HCT116 (cell line): ENCODE results near the gene ARHGAP29.

Experiments used
- ATF3 ChIP-seq: IDR thresholded peaks from 2 replicates; pipeline ENCODE4 v1.6.1; 2012
- EGR1 ChIP-seq: IDR thresholded peaks from 2 replicates; pipeline ENCODE4 v1.6.1; 2012; ENCODE audit warnings: low read depth
- EZH2 ChIP-seq: fragments of 200-600 bp; sonication (generic); IDR thresholded peaks from 2 replicates; pipeline ENCODE4 v1.6.1; 2017; ENCODE audit warnings: antibody characterized with exemption, mixed run types
- EZH2phosphoT487 ChIP-seq: fragments of 200-600 bp; IDR thresholded peaks from 2 replicates; pipeline ENCODE4 v1.6.1; 2018; ENCODE audit warnings: antibody characterized with exemption, borderline replicate concordance
- FOSL1 ChIP-seq: IDR thresholded peaks from 2 replicates; pipeline ENCODE4 v1.6.1; 2012; ENCODE audit warnings: low read depth
- JUND ChIP-seq: IDR thresholded peaks from 2 replicates; pipeline ENCODE4 v1.6.1; 2012
- MAX ChIP-seq: IDR thresholded peaks from 2 replicates; pipeline ENCODE4 v1.6.1; 2012
- POLR2A ChIP-seq: IDR thresholded peaks from 2 replicates; pipeline ENCODE4 v1.7.0; 2011; ENCODE audit warnings: borderline replicate concordance; ENCODE audit not compliant: insufficient read depth, insufficient read length; ENCODE audit errors: extremely low read depth
- RAD21 ChIP-seq: IDR thresholded peaks from 2 replicates; pipeline ENCODE4 v1.6.1; 2012; ENCODE audit warnings: low read depth, mild to moderate bottlenecking
- REST ChIP-seq: IDR thresholded peaks from 2 replicates; pipeline ENCODE4 v1.6.1; 2012; ENCODE audit warnings: low read depth
- SP1 ChIP-seq: IDR thresholded peaks from 2 replicates; pipeline ENCODE4 v1.6.1; 2012; ENCODE audit warnings: low read depth
- YY1 ChIP-seq: IDR thresholded peaks from 2 replicates; pipeline ENCODE4 v1.6.1; 2011; ENCODE audit warnings: low read length, low read depth, moderate library complexity, mild to moderate bottlenecking; ENCODE audit not compliant: insufficient replicate concordance; ENCODE audit errors: extremely low read depth
- ZNF274 ChIP-seq: fragments of 200-500 bp; sonication (Bioruptor generic); IDR thresholded peaks from 2 replicates; pipeline ENCODE4 v1.6.1; 2014; ENCODE audit warnings: mild to moderate bottlenecking, low read depth, low read length, inconsistent platforms
- TF ChIP-seq, protein P1 (sequence below), 3 experiments: fragments of 200-600 bp in 1 of 3; sonication (generic) in 1 of 3; IDR thresholded peaks in 2 of 3; conservative IDR thresholded peaks in 1 of 3; 2 replicates each; pipeline ENCODE4 v1.5.1; 2012 to 2017; ENCODE audit warnings: low read depth in 2 of 3, low read length in 2 of 3, antibody characterized with exemption in 1 of 3, borderline replicate concordance in 1 of 3, control low read depth in 1 of 3, mild to moderate bottlenecking in 1 of 3, mixed read lengths in 1 of 3, mixed run types in 1 of 3, moderate library complexity in 1 of 3; ENCODE audit not compliant: insufficient read depth in 1 of 3

DNA sequence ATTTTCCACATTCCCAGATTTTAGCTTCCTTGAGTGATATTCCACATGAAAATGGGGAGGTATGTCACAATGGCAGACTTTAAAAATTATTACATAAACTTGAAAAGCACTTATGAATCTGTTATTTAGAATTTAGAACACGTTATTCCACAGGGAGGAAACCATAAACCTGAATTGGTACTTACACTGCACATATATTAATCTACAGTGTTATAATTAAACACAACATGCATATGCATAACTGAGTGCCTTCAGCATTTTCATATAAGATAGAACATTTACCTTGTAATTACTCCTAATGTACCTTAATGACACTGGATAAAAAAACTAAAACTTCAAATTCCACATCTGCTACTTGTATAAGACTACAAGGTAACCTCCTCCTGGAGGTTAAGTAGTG, 9.8 kb downstream of the ARHGAP29 start:
- TF ChIP-seq, protein P1, sequence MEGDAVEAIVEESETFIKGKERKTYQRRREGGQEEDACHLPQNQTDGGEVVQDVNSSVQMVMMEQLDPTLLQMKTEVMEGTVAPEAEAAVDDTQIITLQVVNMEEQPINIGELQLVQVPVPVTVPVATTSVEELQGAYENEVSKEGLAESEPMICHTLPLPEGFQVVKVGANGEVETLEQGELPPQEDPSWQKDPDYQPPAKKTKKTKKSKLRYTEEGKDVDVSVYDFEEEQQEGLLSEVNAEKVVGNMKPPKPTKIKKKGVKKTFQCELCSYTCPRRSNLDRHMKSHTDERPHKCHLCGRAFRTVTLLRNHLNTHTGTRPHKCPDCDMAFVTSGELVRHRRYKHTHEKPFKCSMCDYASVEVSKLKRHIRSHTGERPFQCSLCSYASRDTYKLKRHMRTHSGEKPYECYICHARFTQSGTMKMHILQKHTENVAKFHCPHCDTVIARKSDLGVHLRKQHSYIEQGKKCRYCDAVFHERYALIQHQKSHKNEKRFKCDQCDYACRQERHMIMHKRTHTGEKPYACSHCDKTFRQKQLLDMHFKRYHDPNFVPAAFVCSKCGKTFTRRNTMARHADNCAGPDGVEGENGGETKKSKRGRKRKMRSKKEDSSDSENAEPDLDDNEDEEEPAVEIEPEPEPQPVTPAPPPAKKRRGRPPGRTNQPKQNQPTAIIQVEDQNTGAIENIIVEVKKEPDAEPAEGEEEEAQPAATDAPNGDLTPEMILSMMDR (IDR thresholded peaks at IDR 0.05 in 2 of 3, conservative IDR thresholded peaks at IDR 0.05 in 1 of 3; ENCODE audit: borderline replicate concordance in 1 of 3, insufficient read depth in 1 of 3, low read depth in 2 of 3, low read length in 2 of 3) = no peak
- TF ChIP-seq FOSL1 (no peak), EZH2 (no peak), ATF3 (no peak), POLR2A (no peak), EZH2phosphoT487 (no peak), SP1 (no peak), RAD21 (no peak), YY1 (no peak), EGR1 (no peak), ZNF274 (no peak), MAX (no peak), REST (no peak), JUND (no peak)
